ENCODE measurements around the gene GTF3A. TPM values are rescaled to one million over a fixed set of nuclear protein-coding genes. Genes with fewer than 3 reads are reported as not detected.

The GTF3A gene
- total RNA-seq, 1 experiment from 2014 or later = 126 TPM

DNA sequence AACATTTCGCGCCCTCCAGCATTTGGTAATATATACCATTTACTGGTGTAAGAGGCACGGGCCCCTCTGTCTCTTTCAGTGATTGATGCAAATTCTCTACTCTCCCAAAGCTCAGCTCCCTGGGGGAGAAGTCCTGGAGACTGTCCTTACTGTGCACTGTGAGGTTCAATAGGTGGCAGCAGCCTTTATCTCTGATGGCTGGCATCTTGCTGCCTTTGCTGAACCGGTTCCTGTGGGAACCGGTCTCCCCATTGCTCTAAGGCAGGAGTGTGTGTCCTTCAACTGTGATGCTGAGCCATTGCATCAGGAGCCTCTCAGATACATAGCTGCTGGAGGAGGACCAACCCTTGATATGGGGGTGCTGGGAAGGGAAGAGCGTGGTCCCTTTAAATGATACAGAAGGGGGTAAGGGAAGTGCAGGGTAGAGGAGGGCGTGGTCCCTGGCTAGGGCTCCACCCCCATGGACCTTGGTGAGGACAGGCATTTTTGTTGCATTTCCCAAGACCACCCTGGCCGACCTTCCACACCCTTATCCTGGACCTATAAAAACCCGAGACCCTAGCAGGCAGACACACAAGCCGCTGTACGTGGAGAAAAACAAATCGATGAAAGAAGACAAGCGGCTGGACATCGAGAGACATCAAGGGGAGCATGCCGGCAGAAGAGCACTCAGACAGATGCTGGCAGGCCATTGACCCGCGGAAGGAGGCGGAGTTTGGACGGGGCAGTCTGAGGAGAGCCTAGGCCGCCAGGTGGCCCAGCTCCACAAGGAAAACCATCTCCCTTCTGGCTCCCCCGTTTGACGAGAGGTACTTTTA lies 41.1 kb upstream of the GTF3A start:
- H3K27me3 ChIP-seq (replicated peaks; ENCODE audit: insufficient read depth, low read depth, low read length, poor library complexity) = peaks cover 10% of the 10 kb centered on the region
- TF ChIP-seq, protein P1, sequence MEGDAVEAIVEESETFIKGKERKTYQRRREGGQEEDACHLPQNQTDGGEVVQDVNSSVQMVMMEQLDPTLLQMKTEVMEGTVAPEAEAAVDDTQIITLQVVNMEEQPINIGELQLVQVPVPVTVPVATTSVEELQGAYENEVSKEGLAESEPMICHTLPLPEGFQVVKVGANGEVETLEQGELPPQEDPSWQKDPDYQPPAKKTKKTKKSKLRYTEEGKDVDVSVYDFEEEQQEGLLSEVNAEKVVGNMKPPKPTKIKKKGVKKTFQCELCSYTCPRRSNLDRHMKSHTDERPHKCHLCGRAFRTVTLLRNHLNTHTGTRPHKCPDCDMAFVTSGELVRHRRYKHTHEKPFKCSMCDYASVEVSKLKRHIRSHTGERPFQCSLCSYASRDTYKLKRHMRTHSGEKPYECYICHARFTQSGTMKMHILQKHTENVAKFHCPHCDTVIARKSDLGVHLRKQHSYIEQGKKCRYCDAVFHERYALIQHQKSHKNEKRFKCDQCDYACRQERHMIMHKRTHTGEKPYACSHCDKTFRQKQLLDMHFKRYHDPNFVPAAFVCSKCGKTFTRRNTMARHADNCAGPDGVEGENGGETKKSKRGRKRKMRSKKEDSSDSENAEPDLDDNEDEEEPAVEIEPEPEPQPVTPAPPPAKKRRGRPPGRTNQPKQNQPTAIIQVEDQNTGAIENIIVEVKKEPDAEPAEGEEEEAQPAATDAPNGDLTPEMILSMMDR (conservative IDR thresholded peaks at IDR 0.05; ENCODE audit: low read depth, low read length) = no peak
- no peak for TF ChIP-seq EZH2 (IDR thresholded peaks at IDR 0.05; ENCODE audit: borderline replicate concordance, low read depth, low read length, poor library complexity, severe bottlenecking)
- CTCF ChIA-PET = interaction anchor here (0.5 kb wide), 1 partner anchor 17 kb away, joined by 6 read pairs; no protein-coding TSS in a partner anchor
- intact Hi-C loops (cut with micrococcal nuclease; ENCODE audit: unreplicated experiment) = no loop called here
- H3K4me1 ChIP-seq (ENCODE audit: insufficient read depth, low read length, poor library complexity, severe bottlenecking) = no peaks in the 10 kb centered on the region
- POLR2A ChIA-PET (ENCODE audit: low non-redundant PET) = no interaction called here
- H3K36me3 ChIP-seq (ENCODE audit: insufficient read depth, low read length, poor library complexity, severe bottlenecking) = no peaks in the 10 kb centered on the region
- DNase-seq (ENCODE audit: low spot score) = no peak
- BruUV-seq (replicated peaks) = no TSS peak
- H3K4me3 ChIP-seq (ENCODE audit: low read depth, low read length, poor library complexity, severe bottlenecking) = no peak overlapping the region
- H3K9me3 ChIP-seq (ENCODE audit: low read depth, low read length, poor library complexity, severe bottlenecking) = no peaks in the 10 kb centered on the region
- H3K27ac ChIP-seq (ENCODE audit: low read depth, low read length, poor library complexity, severe bottlenecking) = no peak overlapping the region

DNA sequence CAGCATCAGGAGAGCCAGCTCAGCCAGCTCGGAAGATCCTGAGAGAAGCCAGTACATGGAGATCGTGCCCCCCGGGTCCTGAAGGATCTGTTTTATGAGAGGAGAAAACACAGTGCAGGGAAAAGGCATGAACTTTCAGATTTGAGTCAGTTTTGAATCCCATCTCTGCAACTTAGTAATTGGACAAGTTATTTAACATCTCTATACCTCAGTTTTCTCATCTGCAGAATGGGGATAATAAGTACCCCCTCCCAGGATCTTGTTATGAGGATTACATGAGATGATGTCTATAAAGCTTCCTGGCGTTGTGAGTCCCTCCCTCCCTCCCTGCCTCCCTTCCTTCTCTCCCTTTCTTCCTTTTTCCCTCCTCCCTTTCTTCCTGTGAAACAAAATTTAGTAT lies 40.1 kb upstream of the GTF3A start:
- TF ChIP-seq EZH2 (IDR thresholded peaks at IDR 0.05; ENCODE audit: borderline replicate concordance, low read depth, low read length, poor library complexity, severe bottlenecking) = no peak
- TF ChIP-seq, protein P1 (conservative IDR thresholded peaks at IDR 0.05; ENCODE audit: low read depth, low read length) = no peak
- H3K4me1 ChIP-seq (ENCODE audit: insufficient read depth, low read length, poor library complexity, severe bottlenecking) = no peaks in the 10 kb centered on the region
- H3K27me3 ChIP-seq (replicated peaks; ENCODE audit: insufficient read depth, low read depth, low read length, poor library complexity) = peaks cover 10% of the 10 kb centered on the region
- ChIA-PET POLR2A (ENCODE audit: low non-redundant PET) (no interaction called here), CTCF (interaction anchor here (0.5 kb wide), 1 partner anchor 18 kb away, joined by 6 read pairs; no protein-coding TSS in a partner anchor)
- intact Hi-C loops (cut with micrococcal nuclease; ENCODE audit: unreplicated experiment) = no loop called here
- DNase-seq (ENCODE audit: low spot score) = no peak
- no peak overlapping the region for H3K27ac ChIP-seq (ENCODE audit: low read depth, low read length, poor library complexity, severe bottlenecking)
- H3K9me3 ChIP-seq (ENCODE audit: low read depth, low read length, poor library complexity, severe bottlenecking) = no peaks in the 10 kb centered on the region
- no peak overlapping the region for H3K4me3 ChIP-seq (ENCODE audit: low read depth, low read length, poor library complexity, severe bottlenecking)
- no peaks in the 10 kb centered on the region for H3K36me3 ChIP-seq (ENCODE audit: insufficient read depth, low read length, poor library complexity, severe bottlenecking)
- BruUV-seq (replicated peaks) = no TSS peak

DNA sequence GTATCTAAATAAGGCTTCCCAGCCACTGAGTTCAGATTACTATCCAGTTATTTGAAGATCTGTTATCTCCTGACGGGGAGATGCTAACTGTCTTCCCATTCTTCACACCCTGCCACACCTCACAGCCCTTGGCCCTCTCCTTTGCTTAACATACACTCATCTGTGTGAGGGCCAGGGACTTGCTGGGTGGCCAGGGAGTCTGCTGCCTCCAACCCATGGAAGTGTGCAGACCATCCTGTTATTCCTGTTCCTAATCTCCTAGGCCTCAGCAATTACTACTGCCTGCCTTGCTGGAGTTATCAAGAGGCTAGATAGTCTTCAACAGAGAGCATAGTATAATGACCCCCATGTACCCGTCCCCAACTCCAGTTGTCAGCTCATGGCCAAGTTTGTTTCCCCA lies 36.2 kb upstream of the GTF3A start:
- DNase-seq (ENCODE audit: low spot score) = no peak
- POLR2A ChIA-PET (ENCODE audit: low non-redundant PET) = no interaction called here
- BruUV-seq (replicated peaks) = no TSS peak
- intact Hi-C loops (cut with micrococcal nuclease; ENCODE audit: unreplicated experiment) = no loop called here
- Histone ChIP-seq H3K9me3 (ENCODE audit: low read depth, low read length, poor library complexity, severe bottlenecking) (no peaks in the 10 kb centered on the region), H3K36me3 (ENCODE audit: insufficient read depth, low read length, poor library complexity, severe bottlenecking) (no peaks in the 10 kb centered on the region), H3K4me3 (ENCODE audit: low read depth, low read length, poor library complexity, severe bottlenecking) (no peak overlapping the region), H3K27ac (ENCODE audit: low read depth, low read length, poor library complexity, severe bottlenecking) (no peak overlapping the region), H3K27me3 (replicated peaks; ENCODE audit: insufficient read depth, low read depth, low read length, poor library complexity) (peaks cover 11% of the 10 kb centered on the region), H3K4me1 (ENCODE audit: insufficient read depth, low read length, poor library complexity, severe bottlenecking) (no peaks in the 10 kb centered on the region)
- CTCF ChIA-PET = no interaction called here
- TF ChIP-seq EZH2 (IDR thresholded peaks at IDR 0.05; ENCODE audit: borderline replicate concordance, low read depth, low read length, poor library complexity, severe bottlenecking) = no peak
- TF ChIP-seq, protein P1 (conservative IDR thresholded peaks at IDR 0.05; ENCODE audit: low read depth, low read length) = no peak
